ENCODE measurements around the gene MAP4K4.
"Not testable (repeated sequence)": the region's sequence is repeated elsewhere in the genome, so short reads cannot be mapped to it uniquely, and the experiment has no call there.

MAP4K4 gene

GRCh38 chr2:101905746-101906336 is 208.3 kb downstream of the MAP4K4 start:
- DNase-seq (ENCODE audit: low spot score) = no peak

- no peak for DNase-seq (ENCODE audit: low spot score)
These were observed 212.3 kb downstream of the MAP4K4 start for GRCh38 chr2:101909760-101910159.

GRCh38 chr2:101912545-101912944 is 215.0 kb downstream of the MAP4K4 start:
- DNase-seq (ENCODE audit: low spot score) = no peak

- no peak for DNase-seq (ENCODE audit: low spot score)
These were observed 223.9 kb downstream of the MAP4K4 start for GRCh38 chr2:101921319-101921952.

- no peak for DNase-seq (ENCODE audit: low spot score)
These were observed 224.4 kb downstream of the MAP4K4 start for GRCh38 chr2:101921953-101922325.

GRCh38 chr2:101924311-101924710 is 226.8 kb downstream of the MAP4K4 start:
- not testable (repeated sequence) for DNase-seq (ENCODE audit: low spot score)

- DNase-seq (ENCODE audit: low spot score) = no peak
These were observed 232.5 kb downstream of the MAP4K4 start for GRCh38 chr2:101930019-101930418.

- DNase-seq (ENCODE audit: low spot score) = no peak
These were observed 233.3 kb downstream of the MAP4K4 start for GRCh38 chr2:101930847-101931246.

- no peak for DNase-seq (ENCODE audit: low spot score)
These were observed 233.9 kb downstream of the MAP4K4 start for GRCh38 chr2:101931402-101931801.

GRCh38 chr2:101935764-101936163 is 238.3 kb downstream of the MAP4K4 start:
- not testable (repeated sequence) for DNase-seq (ENCODE audit: low spot score)

GRCh38 chr2:101942851-101943250 is 245.3 kb downstream of the MAP4K4 start:
- DNase-seq (ENCODE audit: low spot score) = no peak
